Measurements from ENCODE around the gene STEAP3. TPM values are rescaled to one million over a fixed set of nuclear protein-coding genes. Genes with fewer than 3 reads are reported as not detected.

The STEAP3 gene
- total RNA-seq, 1 experiment from 2014 or later, result 30.5 TPM

GRCh38 chr2:119311371-119311770 is 87.7 kb downstream of the STEAP3 start:
- H3K9me3 Mint-ChIP-seq (ENCODE audit: low read depth, unreplicated experiment), result peaks cover 2% of the 10 kb centered on the region
- no TSS peak for BruUV-seq (replicated peaks)

GRCh38 chr2:119311831-119312230 is 88.2 kb downstream of the STEAP3 start:
- CTCF ChIA-PET, result interaction anchor here (0.7 kb wide), 1 partner anchor 20 kb away, joined by 3 read pairs; no protein-coding TSS in a partner anchor
- H3K27me3 Mint-ChIP-seq (ENCODE audit: unreplicated experiment), result no peaks in the 10 kb centered on the region
- peaks cover 2% of the 10 kb centered on the region for H3K9me3 Mint-ChIP-seq (ENCODE audit: low read depth, unreplicated experiment)
- DNase-seq, result no peak
- intact Hi-C loops (cut with micrococcal nuclease; ENCODE audit: unreplicated experiment), result loop anchor here (5.0 kb wide), 1 partner anchor 430 kb away; no protein-coding TSS in a partner anchor
- no peak for TF ChIP-seq CTCF (IDR thresholded peaks at IDR 0.05; ENCODE audit: unreplicated experiment)
- no TSS peak for BruUV-seq (replicated peaks)
- no peak overlapping the region for H3K27ac Mint-ChIP-seq (ENCODE audit: unreplicated experiment)
- no peaks in the 10 kb centered on the region for H3K36me3 Mint-ChIP-seq (ENCODE audit: insufficient read depth, unreplicated experiment)
- H3K4me3 Mint-ChIP-seq (ENCODE audit: low read depth, unreplicated experiment), result no peak overlapping the region
- H3K4me1 Mint-ChIP-seq (ENCODE audit: low read depth, unreplicated experiment), result peaks cover 11% of the 10 kb centered on the region

More at GRCh38 chr2:119311371-119311770, 87.7 kb downstream of the STEAP3 start:
- Mint-ChIP-seq H3K27me3 (ENCODE audit: unreplicated experiment) (no peaks in the 10 kb centered on the region), H3K4me3 (ENCODE audit: low read depth, unreplicated experiment) (no peak overlapping the region), H3K36me3 (ENCODE audit: insufficient read depth, unreplicated experiment) (no peaks in the 10 kb centered on the region), H3K27ac (ENCODE audit: unreplicated experiment) (no peak overlapping the region), H3K4me1 (ENCODE audit: low read depth, unreplicated experiment) (peaks cover 11% of the 10 kb centered on the region)
- intact Hi-C loops (cut with micrococcal nuclease; ENCODE audit: unreplicated experiment), result loop anchor here (5.0 kb wide), 1 partner anchor 429 kb away; no protein-coding TSS in a partner anchor
- no peak for DNase-seq
- CTCF ChIA-PET, result interaction anchor here (0.7 to 2.0 kb wide), 2 partner anchors 20 to 430 kb away, joined by 3 to 7 read pairs; no protein-coding TSS in a partner anchor
- no peak for TF ChIP-seq CTCF (IDR thresholded peaks at IDR 0.05; ENCODE audit: unreplicated experiment)

Other genes with a start within 250 kb of the STEAP3 start
- not detected in 2 replicates for gene C1QL2, start 65.1 kb upstream of the STEAP3 start, total RNA-seq (2022)
- 5.5 and 7.1 TPM in 2 replicates for gene C2orf76, start 143.0 kb downstream of the STEAP3 start, total RNA-seq (2022)
- gene DBI, start 143.1 kb downstream of the STEAP3 start, total RNA-seq (2022), result 185 and 222 TPM in 2 replicates
- gene TMEM37, start 208.0 kb downstream of the STEAP3 start, total RNA-seq (2022), result 0.61 and 0.76 TPM in 2 replicates

Data from Calu3 (cell line).